Heart left ventricle (tissue), 16 donors: ENCODE measurements around the gene AGPAT1. TPM values are rescaled to one million over a fixed set of nuclear protein-coding genes. Genes with fewer than 3 reads are reported as not detected.

ENCODE experiments used
- ATAC-seq, 4 donors: fragments of 200-7000 bp; cut with Tn5 transposase; one replicate each; pipeline ENCODE4 v1.9.1; 2020 to 2022; ENCODE audit warnings: moderate library complexity in 4 of 4, mild to moderate bottlenecking in 3 of 4, moderate number of reproducible peaks in 1 of 4
- DNase-seq, 5 donors: peaks; one replicate each; pipeline ENCODE4 v3.0.0-alpha.2; 2020
- H3K27ac ChIP-seq, 12 donors: fragments of 200-600 bp; sonication (generic) in 4 of 12; one replicate each; pipeline versions ENCODE4 v1.5.0 to v1.8.0; 2016 to 2022; ENCODE audit warnings: mild to moderate bottlenecking in 2 of 12
- H3K27me3 ChIP-seq, 9 donors: fragments of 200-600 bp; sonication (generic) in 2 of 9; one replicate each; pipeline versions ENCODE4 v1.5.1 to v1.8.0; 2016 to 2022; ENCODE audit warnings: mild to moderate bottlenecking in 3 of 9
- H3K36me3 ChIP-seq, 9 donors: fragments of 200-600 bp; sonication (generic) in 2 of 9; one replicate each; pipeline versions ENCODE4 v1.5.0 to v1.8.0; 2018 to 2022; ENCODE audit warnings: mild to moderate bottlenecking in 2 of 9
- H3K4me1 ChIP-seq, 12 donors: fragments of 200-600 bp; sonication (generic) in 4 of 12; one replicate each; pipeline versions ENCODE4 v1.5.0 to v1.8.0; 2016 to 2022; ENCODE audit warnings: mild to moderate bottlenecking in 3 of 12
- H3K4me3 ChIP-seq, 12 donors: fragments of 200-600 bp; sonication (generic) in 4 of 12; one replicate each; pipeline versions ENCODE4 v1.5.0 to v1.8.0; 2017 to 2022; ENCODE audit warnings: mild to moderate bottlenecking in 9 of 12, moderate library complexity in 4 of 12
- H3K9me3 ChIP-seq, 12 donors: fragments of 200-600 bp; sonication (generic) in 4 of 12; one replicate each; pipeline versions ENCODE4 v1.5.0 to v1.8.0; 2016 to 2022; ENCODE audit warnings: mild to moderate bottlenecking in 1 of 12
- CTCF ChIP-seq, 12 donors: fragments of 200-600 bp; sonication (generic) in 4 of 12; IDR thresholded peaks; one replicate each; pipeline versions ENCODE4 v1.5.0 to v1.8.0; 2018 to 2022; ENCODE audit warnings: antibody characterized with exemption in 12 of 12, mild to moderate bottlenecking in 5 of 12
- POLR2A ChIP-seq, 2 donors: fragments of 450-650 bp; IDR thresholded peaks; one replicate each; pipeline ENCODE4 v1.6.1; 2017; ENCODE audit warnings: antibody characterized with exemption in 2 of 2, mild to moderate bottlenecking in 2 of 2, moderate library complexity in 2 of 2
- WGBS, 4 donors: extraction: QIAGEN DNeasy Blood & Tissue Kit in 2 of 4; methylation state at CpG; one replicate each; pipeline versions ENCODE4 v1.1.5 to v1.1.7; 2013 to 2018; 5-methylcytosine and 5-hydroxymethylcytosine counted together
- intact Hi-C, 10 donors: fragments of 100-400 bp; cut with DNase I; formaldehyde crosslinking; loops; one replicate each; pipeline versions ENCODE4 v1.11.1 to v1.14.2; 2022
- polyA plus RNA-seq, 2 donors: library from polyadenylated mRNA; stranded (reverse); fragments of 200-250 nt; gene quantifications; one replicate each; pipeline ENCODE4 v1.2.3, GENCODE V29; 2013
- total RNA-seq, 9 donors: library from RNA; depleted of rRNA in 2 of 9; stranded (reverse); fragments of >200 nt in 2 of 9; fragmentation: NEBNext Ultra II Directional in 3 of 9; extraction: Animal tissue kit (Norgen Biotek cat#: 25700) in 3 of 9; gene quantifications; one replicate each; pipeline versions ENCODE4 v1.1.0 to v1.2.4, GENCODE V29; 2016 to 2023
- donor health status: ischemic (EF 13 %, LVEDD 7.1; RV severe dilation, severe dysfunction).
- donor health status: healthy with polysubstance abuse.
- donor health status: DM: no; HTN: yes; CAD: no.
- donor health status: DM: no; HTN: no; CAD: no.
- donor health status: ischemic (EF 25% LVEDD 6.9; RV normal size, moderate dysfunction).
- donor health status: ischemic (EF 25% LVEDD 5.7; RV mildly dilated, moderate dysfunction).
- donor health status: healthy.
- donor health status: DM: yes; HTN: yes; CAD: no.
- donor health status: ischemic (EF 35%, LVEDD 5.7; RV mildly dilated, moderate dysfunction).
- donor health status: nonischemic (EF 11% LVEDD 7.7; RV severe dilation, severe dysfunction).
- donor health status: DM: yes; HTN: yes; CAD: no.
- donor health status: PGD.
- donor health status: ischemic (EF 29% LVEDD 5.4; RV normal size, mild dysfunction).
- donor health status: nonischemic (EF 23%, LVEDD 6.1; RV moderate dilation, normal function).

The AGPAT1 gene
- total and polyA plus RNA-seq, 11 donors: 43.5 to 79.1 (median 51.0) TPM

DNA sequence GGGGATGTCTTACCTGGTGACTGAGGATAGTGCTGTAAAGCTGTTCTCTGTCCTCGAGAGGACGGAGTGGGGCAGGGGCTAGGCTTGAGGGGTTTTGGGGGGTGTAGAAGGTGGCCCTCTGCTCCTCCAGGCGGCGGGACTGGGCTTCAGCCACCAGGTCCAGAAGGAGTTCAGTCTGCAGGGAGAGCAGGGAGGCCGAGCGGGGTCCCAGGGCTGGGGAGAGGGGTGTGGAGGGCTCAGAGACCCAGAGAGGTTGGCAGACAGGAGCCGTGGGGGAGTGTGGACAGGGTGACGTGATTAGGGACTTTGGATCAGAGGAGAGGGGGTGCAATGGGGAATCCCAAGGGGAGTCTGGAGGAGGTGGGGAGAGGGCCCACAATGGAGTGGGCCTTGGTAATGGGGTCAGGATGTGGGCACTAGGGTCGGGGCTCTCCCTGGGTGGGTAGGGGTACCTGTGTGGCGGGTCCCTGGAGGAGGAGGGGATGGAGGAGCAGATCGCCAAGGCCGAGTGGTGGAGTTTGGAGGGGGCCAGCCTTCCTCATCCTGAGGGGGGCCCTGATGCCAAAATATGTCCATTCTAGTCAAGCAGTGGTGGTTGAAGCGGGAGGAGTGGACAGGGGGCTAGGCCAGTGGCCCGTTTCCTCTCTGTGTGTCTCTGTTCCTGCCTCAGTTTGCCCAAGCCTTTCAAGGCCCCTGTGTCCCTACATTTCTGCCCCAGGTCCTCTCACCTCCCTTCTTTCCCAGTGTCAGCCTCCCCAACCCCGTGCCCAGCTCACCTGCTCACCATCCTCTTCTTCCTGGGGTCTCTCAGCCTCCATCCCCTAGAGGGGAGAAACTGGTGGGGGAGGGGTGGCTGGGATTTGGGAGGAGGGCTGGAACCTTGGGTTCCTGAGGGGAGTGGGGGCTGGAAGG is 16.1 kb upstream of the AGPAT1 start:
- no peak for ATAC-seq
- Histone ChIP-seq H3K9me3 (no peaks in the 10 kb centered on the region), H3K27ac (peak overlapping the region; percentile 44 to 100 (median 96)), H3K36me3 (peaks cover 0 to 17% (median 9%) of the 10 kb centered on the region in 9 donors), H3K4me1 (peaks cover 3 to 76% (median 53%) of the 10 kb centered on the region in 12 donors), H3K4me3 (peak overlapping the region in 10 of 12 donors; percentile 6 to 93 (median 36)), H3K27me3 (no peaks in the 10 kb centered on the region)
- WGBS, 4 donors: 71 to 82% (median 74%) methylated on average over 15 of the region's 15 CpGs
- intact Hi-C loops: loop anchor here in 3 of 10 donors (5.0 to 10.0 kb wide), 3 partner anchors 65 to 1013 kb away; partner anchors contain the start of genes ATF6B (in 1 of the 3), HSD17B8 (in 1 of the 3), RING1 (in 1 of the 3) and RXRB (in 1 of the 3)
- TF ChIP-seq CTCF (IDR thresholded peaks at IDR 0.05) (no peak), POLR2A (IDR thresholded peaks at IDR 0.05) (no peak)
- DNase-seq: peak in 2 of 5 donors; percentile 43 to 66

- Histone ChIP-seq H3K9me3 (no peaks in the 10 kb centered on the region), H3K36me3 (peaks cover 0 to 25% (median 17%) of the 10 kb centered on the region in 9 donors), H3K4me3 (peak overlapping the region; percentile 5 to 93 (median 80)), H3K27ac (peak overlapping the region; percentile 90 to 100 (median 97)), H3K4me1 (peaks cover 0 to 76% (median 57%) of the 10 kb centered on the region in 12 donors), H3K27me3 (no peaks in the 10 kb centered on the region)
- peak in 2 of 5 donors; percentile 32 to 54 for DNase-seq
- ATAC-seq: no peak
- 79 to 89% (median 82%) methylated on average over 8 of the region's 8 CpGs for WGBS, 4 donors
- TF ChIP-seq CTCF (IDR thresholded peaks at IDR 0.05) (no peak), POLR2A (IDR thresholded peaks at IDR 0.05) (no peak)
- intact Hi-C loops: loop anchor here in 3 of 10 donors (5.0 to 10.0 kb wide), 3 partner anchors 64 to 1014 kb away; partner anchors contain the start of genes ATF6B (in 1 of the 3), HSD17B8 (in 1 of the 3), RING1 (in 1 of the 3) and RXRB (in 1 of the 3)
Measured at GRCh38 chr6:32190911-32191677, 15.2 kb upstream of the AGPAT1 start.

- WGBS, 4 donors: 2 to 3% (median 3%) methylated on average over 20 to 23 of the region's 23 CpGs
- TF ChIP-seq CTCF (IDR thresholded peaks at IDR 0.05) (no peak), POLR2A (IDR thresholded peaks at IDR 0.05) (peak in 1 of 2 donors; percentile 83)
- peak; percentile 74 to 84 (median 78) for ATAC-seq
- Histone ChIP-seq H3K4me1 (peaks cover 0 to 82% (median 60%) of the 10 kb centered on the region in 12 donors), H3K36me3 (peaks cover 0 to 27% (median 19%) of the 10 kb centered on the region in 9 donors), H3K27ac (peak within 1 kb of the TSS; percentile 90 to 100 (median 97)), H3K9me3 (no peaks in the 10 kb centered on the region), H3K27me3 (no peaks in the 10 kb centered on the region), H3K4me3 (peak within 1 kb of the TSS; percentile 59 to 93 (median 80))
- peak; percentile 91 to 97 (median 95) for DNase-seq
- intact Hi-C loops: loop anchor here in 3 of 10 donors (5.0 to 10.0 kb wide), 3 partner anchors 63 to 1015 kb away; partner anchors contain the start of genes ATF6B (in 1 of the 3), HSD17B8 (in 1 of the 3), RING1 (in 1 of the 3) and RXRB (in 1 of the 3)
Measured at GRCh38 chr6:32190054-32190851, 14.4 kb upstream of the AGPAT1 start, which contains the start of gene PBX2. PBX2 (minus strand) TSS chr6:32190202; CDS start chr6:32189915, 287 bp downstream.
